Daoy (cell line): ENCODE results near the gene RAB5B. TPM values are rescaled to one million over a fixed set of nuclear protein-coding genes. Genes with fewer than 3 reads are reported as not detected.
"Not testable (repeated sequence)": the region's sequence is repeated elsewhere in the genome, so short reads cannot be mapped to it uniquely, and the experiment has no call there.

ENCODE experiments used
- DNase-seq: peaks from one replicate; pipeline ENCODE4 v3.0.0-alpha.2; 2015; ENCODE audit warnings: low read depth
- total RNA-seq: library from RNA; depleted of rRNA; stranded (reverse); fragments of >200 nt; shearing (Covaris generic); gene quantifications from 2 replicates; pipeline ENCODE4 v1.2.3, GENCODE V29; 2014

RAB5B gene
- total RNA-seq, 1 experiment from 2014 or later = 31.7 TPM

DNA sequence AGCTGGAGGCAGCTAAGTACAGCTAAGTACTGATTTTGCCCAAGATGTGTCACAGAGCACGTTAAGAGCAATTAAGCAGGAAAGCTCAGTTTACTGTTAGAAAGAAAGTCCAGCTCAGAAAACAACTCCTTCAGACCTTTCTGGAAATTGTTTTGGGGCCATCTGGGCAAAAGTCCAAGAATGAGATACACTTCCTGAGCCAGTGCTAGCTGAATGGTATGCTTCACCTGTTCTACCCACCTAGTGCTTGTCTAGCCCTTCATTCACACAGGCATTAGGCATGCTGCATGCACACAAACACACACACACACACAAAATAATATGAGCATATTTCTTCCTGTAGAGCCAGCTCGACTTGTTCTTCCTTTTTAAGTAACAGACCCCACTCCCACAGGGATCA lies 40.3 kb downstream of the RAB5B start:
- DNase-seq = no peak

DNA sequence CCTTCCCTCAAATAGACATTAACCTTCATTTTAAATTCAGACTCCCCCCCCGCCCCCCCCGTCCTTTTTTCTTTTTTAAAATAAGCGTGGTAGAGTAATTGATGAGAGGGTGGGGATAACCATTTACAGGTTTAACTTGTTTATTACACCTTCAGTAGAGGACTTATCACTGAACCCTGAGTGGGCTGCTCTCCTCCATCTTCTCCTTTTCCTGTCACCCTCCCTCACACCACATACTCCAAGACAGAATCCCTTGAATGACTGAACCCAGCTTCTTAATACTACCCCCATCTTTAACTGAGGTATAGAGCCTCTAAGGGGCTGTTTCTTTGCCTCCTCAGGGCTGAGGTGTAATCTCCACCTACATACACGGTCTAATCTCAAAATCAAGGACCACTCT lies 43.3 kb downstream of the RAB5B start:
- DNase-seq = no peak

DNA sequence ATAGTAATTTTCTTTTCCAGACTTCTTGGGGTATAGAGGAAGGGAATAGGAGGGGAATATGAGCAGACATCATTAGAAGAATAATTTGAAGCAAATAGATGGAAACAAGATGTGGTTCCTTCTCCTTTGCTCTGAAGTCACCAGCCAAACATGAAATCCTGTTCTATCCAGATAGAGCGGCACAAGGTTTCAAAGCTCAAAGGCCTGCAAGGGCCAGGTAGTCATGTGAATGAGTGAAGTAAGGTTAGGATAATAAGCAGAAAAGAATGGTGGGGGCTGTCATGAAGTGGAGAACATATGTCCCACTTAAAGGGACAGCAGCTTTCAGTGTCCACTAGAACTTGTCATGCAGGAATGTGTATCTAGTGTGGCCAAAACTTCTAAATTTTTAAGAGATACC lies 44.5 kb downstream of the RAB5B start:
- no peak for DNase-seq

- DNase-seq = no peak
Observed at GRCh38 chr12:56020423-56021184, 46.7 kb downstream of the RAB5B start, which contains the start of gene IKZF4. Gene IKZF4 (plus strand): TSS chr12:56021043. CDS start chr12:56021494, 451 bp downstream.

DNA sequence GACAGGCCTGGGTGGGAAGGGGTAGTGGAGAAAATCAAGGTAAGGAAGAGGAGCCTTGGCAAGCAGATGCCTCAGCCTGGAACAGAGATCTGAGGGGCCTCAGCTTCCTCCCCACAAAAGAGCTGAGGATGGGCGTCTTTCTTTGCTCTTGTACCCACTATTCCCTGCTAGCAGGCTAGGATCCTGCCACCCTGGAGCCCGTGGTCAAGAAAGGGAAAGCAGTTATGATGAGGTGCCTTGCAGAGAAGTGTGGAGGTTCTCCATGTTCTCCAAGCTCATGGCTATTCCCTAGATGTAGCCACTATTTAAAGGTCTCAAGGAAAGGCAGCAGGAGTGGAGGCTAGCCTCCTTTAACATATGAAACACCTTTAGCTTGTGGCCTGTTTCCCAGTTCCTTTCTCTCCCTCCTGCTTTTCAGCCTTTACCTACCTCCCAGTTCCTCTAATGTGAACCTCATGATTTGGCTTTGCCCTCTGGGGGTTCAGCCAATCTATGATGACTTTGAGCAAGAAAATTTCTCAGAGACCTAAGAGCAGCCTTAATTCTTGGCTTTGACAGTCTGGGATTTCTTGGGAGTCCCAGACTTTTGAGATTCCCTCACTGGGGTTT lies 48.1 kb downstream of the RAB5B start:
- DNase-seq = no peak

GRCh38 chr12:56028511-56029165 lies 54.8 kb downstream of the RAB5B start:
- DNase-seq = no peak

DNA sequence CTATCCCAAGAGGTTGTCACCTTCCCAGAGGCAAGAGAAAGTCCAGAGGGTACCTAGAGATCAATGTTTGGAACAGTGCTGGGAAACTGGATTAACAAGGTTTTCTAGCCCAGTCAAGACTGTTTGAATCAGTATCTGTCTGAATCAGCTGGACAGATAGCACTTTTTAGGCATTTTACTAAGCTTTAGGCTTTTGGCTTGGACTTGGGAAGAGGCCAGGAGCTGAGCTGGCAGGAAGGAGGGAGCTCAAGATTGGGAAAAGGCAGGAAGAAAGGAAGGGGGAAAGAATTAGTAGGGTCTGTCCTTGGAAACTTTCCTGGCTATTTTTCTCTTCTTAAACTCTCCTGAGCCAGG lies 55.3 kb downstream of the RAB5B start:
- no peak for DNase-seq

- peak; percentile 51 for DNase-seq
Observed at GRCh38 chr12:56029666-56030293, 55.9 kb downstream of the RAB5B start.

DNA sequence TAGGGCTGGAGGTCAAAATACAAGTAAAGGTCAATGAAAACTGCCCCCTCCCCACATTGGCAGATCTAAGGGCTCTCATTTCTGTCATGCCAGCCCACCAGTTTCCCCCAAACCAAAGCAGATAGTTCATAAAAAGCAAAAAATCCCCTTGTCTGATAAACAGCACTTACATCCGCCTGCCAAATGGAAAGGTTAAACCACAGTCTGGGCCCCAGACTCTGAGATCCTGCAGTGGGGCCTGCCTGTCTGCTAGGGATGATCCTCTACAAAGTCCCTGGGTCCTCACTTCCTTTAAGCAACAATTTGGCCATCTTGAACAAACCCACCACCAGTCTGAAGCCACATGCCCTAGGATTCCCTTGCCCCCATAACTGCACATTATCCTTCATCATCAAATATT lies 58.1 kb downstream of the RAB5B start:
- DNase-seq = no peak

- DNase-seq = no peak
Observed at GRCh38 chr12:56034586-56035332, 60.9 kb downstream of the RAB5B start.

DNA sequence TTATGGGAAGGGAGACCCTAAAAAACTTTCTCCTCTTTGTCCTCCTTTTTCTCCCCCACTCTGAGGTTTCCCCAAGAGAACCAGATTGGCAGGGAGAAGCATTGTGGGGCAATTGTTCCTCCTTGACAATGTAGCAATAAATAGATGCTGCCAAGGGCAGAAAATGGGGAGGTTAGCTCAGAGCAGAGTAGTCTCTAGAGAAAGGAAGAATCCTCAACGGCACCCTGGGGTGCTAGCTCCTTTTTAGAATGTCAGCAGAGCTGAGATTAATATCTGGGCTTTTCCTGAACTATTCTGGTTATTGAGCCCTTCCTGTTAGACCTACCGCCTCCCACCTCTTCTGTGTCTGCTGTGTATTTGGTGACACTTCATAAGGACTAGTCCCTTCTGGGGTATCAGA lies 63.3 kb downstream of the RAB5B start:
- DNase-seq = no peak

DNA sequence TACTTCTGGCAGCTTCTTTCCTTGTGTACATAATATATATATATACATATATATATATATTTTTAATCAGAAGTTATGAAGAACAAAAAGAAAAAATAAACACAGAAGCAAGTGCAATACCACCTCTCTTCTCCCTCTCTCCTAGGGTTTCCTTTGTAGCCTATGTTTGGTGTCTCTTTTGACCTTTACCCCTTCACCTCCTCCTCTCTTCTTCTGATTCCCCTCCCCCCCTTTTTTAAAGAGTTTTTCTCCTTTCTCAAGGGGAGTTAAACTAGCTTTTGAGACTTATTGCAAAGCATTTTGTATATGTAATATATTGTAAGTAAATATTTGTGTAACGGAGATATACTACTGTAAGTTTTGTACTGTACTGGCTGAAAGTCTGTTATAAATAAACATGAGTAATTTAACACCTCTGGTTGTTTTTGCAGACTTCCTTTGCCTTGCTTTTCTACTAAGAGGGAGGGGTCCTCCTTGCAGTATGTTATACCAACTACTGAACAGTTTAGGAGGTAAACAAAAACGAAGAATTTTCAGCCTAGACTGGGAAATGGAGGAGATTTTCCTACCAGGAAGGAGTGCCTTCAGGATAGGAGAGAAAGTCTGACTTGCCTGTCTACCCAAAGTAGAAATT lies 64.3 kb downstream of the RAB5B start:
- no peak for DNase-seq

GRCh38 chr12:56040151-56040550 lies 66.3 kb downstream of the RAB5B start:
- DNase-seq = no peak

DNA sequence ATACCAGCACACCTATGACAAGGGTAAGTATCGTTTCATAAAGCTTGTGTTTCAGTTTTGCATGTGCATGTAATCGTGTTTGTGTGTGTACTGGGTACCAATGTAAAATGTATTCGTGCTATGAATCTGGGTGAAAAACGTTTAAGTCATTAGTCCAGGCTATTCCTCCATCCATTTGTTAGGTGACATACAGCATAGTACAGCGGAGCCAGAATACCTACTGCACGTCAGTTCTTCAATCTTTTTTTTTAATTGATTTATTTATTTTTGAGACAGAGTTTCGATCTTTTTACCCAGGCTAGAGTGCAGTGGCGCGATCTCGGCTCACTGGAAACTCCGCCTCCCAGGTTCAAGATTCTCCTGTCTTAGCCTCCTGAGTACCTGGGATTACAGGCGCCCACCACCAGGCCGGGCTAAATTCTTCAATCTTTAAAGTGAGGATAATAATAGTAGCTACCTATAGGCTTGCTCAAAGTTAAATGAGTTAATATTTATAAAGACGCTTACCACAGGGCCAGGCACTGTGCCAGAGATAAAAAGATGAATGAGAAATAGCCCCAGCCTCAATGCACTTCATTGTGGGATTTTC lies 67.2 kb downstream of the RAB5B start:
- no peak for DNase-seq

GRCh38 chr12:56041552-56042429 lies 67.9 kb downstream of the RAB5B start, which contains the start of gene RPS26:
Gene RPS26 (plus strand): TSS chr12:56041918. CDS start chr12:56042167, 249 bp downstream.
- peak; percentile 100 for DNase-seq

GRCh38 chr12:56042430-56042813 lies 68.5 kb downstream of the RAB5B start:
- DNase-seq = not testable (repeated sequence)

DNA sequence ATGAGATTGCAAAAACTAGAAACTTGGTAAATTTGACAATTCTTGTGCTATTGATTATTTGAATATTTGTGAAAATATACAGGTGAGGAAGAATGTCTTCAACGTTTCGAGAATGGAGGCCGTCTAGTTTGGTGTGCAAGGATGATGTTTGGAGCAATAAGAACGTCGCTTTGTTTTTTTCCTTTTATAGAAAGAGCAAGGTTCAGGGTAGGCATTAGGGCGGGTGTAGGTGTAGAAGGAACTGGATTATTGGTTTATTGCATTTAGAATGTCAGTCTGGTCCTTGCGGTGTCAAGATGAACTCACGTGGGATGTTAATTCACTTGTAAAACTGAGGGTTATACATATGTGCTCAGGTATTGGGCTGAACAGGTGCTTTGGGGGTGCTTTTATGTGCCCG lies 69.0 kb downstream of the RAB5B start:
- no peak for DNase-seq
